GM12891 (cell line): ENCODE measurements around the gene ICE2.

Source experiments
- POLR2A ChIP-seq: IDR thresholded peaks from 2 replicates; pipeline ENCODE4 v1.6.1; 2011; ENCODE audit warnings: low read depth, low read length, control low read depth
- POLR2AphosphoS5 ChIP-seq: IDR thresholded peaks from 2 replicates; pipeline ENCODE4 v1.6.1; 2011; ENCODE audit warnings: low read depth, low read length, control low read depth
- SPI1 ChIP-seq: IDR thresholded peaks from 2 replicates; pipeline ENCODE4 v1.6.1; 2011; ENCODE audit warnings: low read depth, low read length, control low read depth
- TAF1 ChIP-seq: IDR thresholded peaks from 2 replicates; pipeline ENCODE4 v1.6.1; 2011; ENCODE audit warnings: low read depth, low read length, control low read depth

- TF ChIP-seq POLR2A, result no peak
- TF ChIP-seq POLR2AphosphoS5, result no peak
- no peak for TF ChIP-seq TAF1
- TF ChIP-seq SPI1, result no peak
These were observed 82.8 kb downstream of the ICE2 start for GRCh38 chr15:60396100-60396499.
